Measurements from ENCODE around the gene PDE8B. TPM values are rescaled to one million over a fixed set of nuclear protein-coding genes. Genes with fewer than 3 reads are reported as not detected.

PDE8B gene
- total RNA-seq, 1 donor from 2014 or later, result 7.8 TPM

DNA sequence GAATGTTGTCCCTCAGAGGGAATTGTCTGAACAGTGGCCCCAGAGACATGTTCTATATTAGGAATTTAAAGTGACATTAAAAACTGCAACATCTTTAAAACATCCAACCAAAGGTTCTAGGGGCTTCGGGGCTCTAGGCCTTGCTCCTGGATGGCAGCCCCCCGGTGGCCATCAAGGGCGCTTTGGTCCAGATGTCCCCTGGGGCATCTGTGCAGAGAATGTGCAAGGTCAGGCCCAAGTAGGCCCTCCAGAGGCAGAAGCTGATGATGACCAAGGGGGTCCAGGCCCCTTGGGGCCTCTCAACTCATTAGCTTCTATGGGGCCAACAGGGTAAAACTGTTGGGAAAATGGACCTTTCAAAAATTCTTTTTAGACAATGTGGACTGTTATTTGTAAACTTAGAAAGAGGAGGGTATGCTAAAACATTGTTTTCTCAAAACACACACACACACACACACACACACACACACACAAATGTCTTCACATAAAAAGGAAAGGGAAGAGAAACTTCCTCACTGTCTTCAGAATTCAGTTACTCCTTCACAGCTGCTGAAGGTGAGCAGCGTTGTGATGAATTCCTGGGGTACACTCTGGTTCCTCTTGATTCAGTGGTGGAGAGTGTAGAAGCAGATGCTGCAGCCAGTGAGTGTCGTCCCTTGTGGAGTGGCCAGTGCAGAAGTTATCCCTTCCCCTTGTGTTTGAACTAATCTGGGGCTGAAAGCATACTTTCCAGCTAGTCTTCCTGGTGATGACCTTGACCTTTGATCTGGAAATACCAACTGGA is 156.4 kb downstream of the PDE8B start:
- Mint-ChIP-seq H3K9me3 (ENCODE audit: unreplicated experiment) (no peaks in the 10 kb centered on the region), H3K27ac (ENCODE audit: unreplicated experiment) (no peak overlapping the region), H3K4me1 (ENCODE audit: unreplicated experiment) (peaks cover 4% of the 10 kb centered on the region), H3K36me3 (ENCODE audit: low read depth, unreplicated experiment) (no peaks in the 10 kb centered on the region), H3K4me3 (ENCODE audit: unreplicated experiment) (no peak overlapping the region), H3K27me3 (ENCODE audit: unreplicated experiment) (no peaks in the 10 kb centered on the region)
- no peak for DNase-seq (ENCODE audit: low spot score)
- TF ChIP-seq, protein P1, sequence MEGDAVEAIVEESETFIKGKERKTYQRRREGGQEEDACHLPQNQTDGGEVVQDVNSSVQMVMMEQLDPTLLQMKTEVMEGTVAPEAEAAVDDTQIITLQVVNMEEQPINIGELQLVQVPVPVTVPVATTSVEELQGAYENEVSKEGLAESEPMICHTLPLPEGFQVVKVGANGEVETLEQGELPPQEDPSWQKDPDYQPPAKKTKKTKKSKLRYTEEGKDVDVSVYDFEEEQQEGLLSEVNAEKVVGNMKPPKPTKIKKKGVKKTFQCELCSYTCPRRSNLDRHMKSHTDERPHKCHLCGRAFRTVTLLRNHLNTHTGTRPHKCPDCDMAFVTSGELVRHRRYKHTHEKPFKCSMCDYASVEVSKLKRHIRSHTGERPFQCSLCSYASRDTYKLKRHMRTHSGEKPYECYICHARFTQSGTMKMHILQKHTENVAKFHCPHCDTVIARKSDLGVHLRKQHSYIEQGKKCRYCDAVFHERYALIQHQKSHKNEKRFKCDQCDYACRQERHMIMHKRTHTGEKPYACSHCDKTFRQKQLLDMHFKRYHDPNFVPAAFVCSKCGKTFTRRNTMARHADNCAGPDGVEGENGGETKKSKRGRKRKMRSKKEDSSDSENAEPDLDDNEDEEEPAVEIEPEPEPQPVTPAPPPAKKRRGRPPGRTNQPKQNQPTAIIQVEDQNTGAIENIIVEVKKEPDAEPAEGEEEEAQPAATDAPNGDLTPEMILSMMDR (IDR thresholded peaks at IDR 0.05; ENCODE audit: unreplicated experiment), result no peak

DNA sequence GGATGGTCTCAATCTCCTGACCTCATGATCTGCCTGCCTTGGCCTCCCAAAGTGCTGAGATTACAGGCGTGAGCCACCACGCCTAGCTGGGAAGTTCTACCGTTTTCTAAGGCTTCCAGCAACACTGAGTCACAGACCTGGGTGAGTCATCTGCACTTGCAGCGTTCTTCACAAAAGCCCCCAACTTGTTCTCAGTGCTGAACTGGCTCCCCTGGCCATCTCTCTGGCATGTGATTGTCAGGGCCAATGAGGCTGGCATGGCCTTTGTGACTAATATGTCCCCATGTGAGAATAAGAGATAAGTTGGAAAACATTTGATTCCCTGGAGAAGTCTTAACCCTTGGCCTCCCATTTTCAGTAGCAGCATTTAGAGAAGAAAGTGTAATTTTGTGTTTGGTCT is 157.3 kb downstream of the PDE8B start:
- Mint-ChIP-seq H3K27ac (ENCODE audit: unreplicated experiment) (no peak overlapping the region), H3K4me3 (ENCODE audit: unreplicated experiment) (no peak overlapping the region), H3K4me1 (ENCODE audit: unreplicated experiment) (peaks cover 4% of the 10 kb centered on the region), H3K27me3 (ENCODE audit: unreplicated experiment) (no peaks in the 10 kb centered on the region), H3K36me3 (ENCODE audit: low read depth, unreplicated experiment) (no peaks in the 10 kb centered on the region), H3K9me3 (ENCODE audit: unreplicated experiment) (no peaks in the 10 kb centered on the region)
- no peak for DNase-seq (ENCODE audit: low spot score)
- TF ChIP-seq, protein P1 (IDR thresholded peaks at IDR 0.05; ENCODE audit: unreplicated experiment), result no peak

DNA sequence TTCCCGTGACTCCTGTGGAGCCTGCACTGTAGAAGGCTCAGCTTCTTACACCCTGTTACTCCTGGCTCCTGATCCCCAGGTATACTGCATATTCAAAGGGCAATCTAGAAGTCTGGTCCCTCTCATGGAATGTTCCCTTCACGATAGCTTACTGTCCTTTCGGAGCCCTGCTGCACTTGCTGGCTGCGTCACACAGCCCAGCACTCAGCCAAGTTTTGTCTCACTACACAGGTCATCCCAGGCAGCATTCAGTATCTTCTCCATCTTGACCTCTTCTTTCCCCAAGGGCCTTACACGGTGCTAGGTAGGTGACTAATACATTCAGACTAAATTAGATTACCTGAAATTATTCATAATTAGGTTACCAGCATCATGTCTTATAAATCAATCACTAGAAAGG is 157.9 kb downstream of the PDE8B start:
- Mint-ChIP-seq H3K4me1 (ENCODE audit: unreplicated experiment) (peaks cover 4% of the 10 kb centered on the region), H3K36me3 (ENCODE audit: low read depth, unreplicated experiment) (no peaks in the 10 kb centered on the region), H3K27me3 (ENCODE audit: unreplicated experiment) (no peaks in the 10 kb centered on the region), H3K9me3 (ENCODE audit: unreplicated experiment) (no peaks in the 10 kb centered on the region), H3K27ac (ENCODE audit: unreplicated experiment) (no peak overlapping the region), H3K4me3 (ENCODE audit: unreplicated experiment) (no peak overlapping the region)
- TF ChIP-seq, protein P1 (IDR thresholded peaks at IDR 0.05; ENCODE audit: unreplicated experiment), result no peak
- no peak for DNase-seq (ENCODE audit: low spot score)

DNA sequence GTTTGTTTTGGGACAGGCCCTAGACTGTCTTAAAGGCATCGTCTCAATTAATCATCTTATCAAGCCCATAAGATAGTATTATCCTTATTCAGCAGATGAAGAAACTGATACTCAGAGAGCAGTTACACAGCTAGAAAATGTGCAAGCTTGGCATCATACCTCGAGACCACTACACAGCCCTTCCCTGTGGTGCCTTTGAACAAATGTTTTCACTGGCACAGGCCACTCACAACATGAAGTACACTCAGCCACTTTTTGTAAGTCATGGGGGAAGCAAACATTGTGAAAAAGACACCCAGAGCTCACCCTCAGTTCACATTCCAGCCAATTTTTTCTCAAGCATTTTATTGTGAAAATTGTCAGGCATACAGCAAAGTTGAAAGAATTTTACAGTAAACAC is 159.1 kb downstream of the PDE8B start:
- Mint-ChIP-seq H3K9me3 (ENCODE audit: unreplicated experiment) (no peaks in the 10 kb centered on the region), H3K4me1 (ENCODE audit: unreplicated experiment) (peaks cover 4% of the 10 kb centered on the region), H3K27me3 (ENCODE audit: unreplicated experiment) (no peaks in the 10 kb centered on the region), H3K27ac (ENCODE audit: unreplicated experiment) (no peak overlapping the region), H3K36me3 (ENCODE audit: low read depth, unreplicated experiment) (no peaks in the 10 kb centered on the region), H3K4me3 (ENCODE audit: unreplicated experiment) (no peak overlapping the region)
- DNase-seq (ENCODE audit: low spot score), result no peak
- TF ChIP-seq, protein P1 (IDR thresholded peaks at IDR 0.05; ENCODE audit: unreplicated experiment), result no peak

DNA sequence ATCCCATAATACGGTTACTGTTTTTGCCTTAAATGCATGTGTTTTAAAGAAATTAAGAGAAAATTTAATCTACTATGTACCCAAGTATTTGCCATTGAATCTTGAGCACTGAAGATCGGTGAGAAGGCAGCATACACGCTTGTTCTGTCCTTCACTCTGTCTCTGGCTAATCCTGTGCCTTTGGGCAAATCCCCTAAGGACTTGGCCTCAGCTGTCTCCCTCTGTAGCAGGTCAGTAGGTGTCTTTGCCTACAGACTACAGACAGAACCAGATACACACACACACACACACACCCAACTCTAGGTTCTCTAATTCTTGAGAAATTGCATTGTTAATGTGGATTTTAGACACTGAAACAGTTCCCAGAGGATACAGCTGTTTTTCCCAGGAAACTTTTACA is 164.2 kb downstream of the PDE8B start:
- no peak overlapping the region for H3K27ac Mint-ChIP-seq (ENCODE audit: unreplicated experiment)
- no peaks in the 10 kb centered on the region for H3K27me3 Mint-ChIP-seq (ENCODE audit: unreplicated experiment)
- no peaks in the 10 kb centered on the region for H3K36me3 Mint-ChIP-seq (ENCODE audit: low read depth, unreplicated experiment)
- no peak overlapping the region for H3K4me3 Mint-ChIP-seq (ENCODE audit: unreplicated experiment)
- no peaks in the 10 kb centered on the region for H3K4me1 Mint-ChIP-seq (ENCODE audit: unreplicated experiment)
- TF ChIP-seq, protein P1 (IDR thresholded peaks at IDR 0.05; ENCODE audit: unreplicated experiment), result no peak
- DNase-seq (ENCODE audit: low spot score), result no peak
- no peaks in the 10 kb centered on the region for H3K9me3 Mint-ChIP-seq (ENCODE audit: unreplicated experiment)

All from endothelial cell (in vitro differentiated cells).